Lower lobe of right lung (tissue), 2 donors: ENCODE measurements around the gene TLR2. TPM values are rescaled to one million over a fixed set of nuclear protein-coding genes. Genes with fewer than 3 reads are reported as not detected.

Experiments
- ATAC-seq, 2 donors: fragments of 200-7000 bp; cut with Tn5 transposase; one replicate each; pipeline ENCODE4 v1.9.1; 2020 to 2022; ENCODE audit warnings: mild to moderate bottlenecking in 2 of 2, moderate library complexity in 2 of 2
- DNase-seq: peaks from one replicate; pipeline ENCODE4 v3.0.0-alpha.2; 2020
- H3K27ac ChIP-seq: fragments of 200-600 bp; one replicate; pipeline ENCODE4 v1.8.0; 2022
- H3K27me3 ChIP-seq: fragments of 200-600 bp; one replicate; pipeline ENCODE4 v1.8.0; 2022; ENCODE audit warnings: low read depth
- H3K36me3 ChIP-seq: fragments of 200-600 bp; one replicate; pipeline ENCODE4 v1.8.0; 2022; ENCODE audit warnings: mild to moderate bottlenecking
- H3K4me1 ChIP-seq: fragments of 200-600 bp; one replicate; pipeline ENCODE4 v1.8.0; 2022
- H3K4me3 ChIP-seq: fragments of 200-600 bp; one replicate; pipeline ENCODE4 v1.8.0; 2022; ENCODE audit warnings: mild to moderate bottlenecking
- H3K9me3 ChIP-seq: fragments of 200-600 bp; one replicate; pipeline ENCODE4 v1.8.0; 2022
- intact Hi-C: fragments of 100-400 bp; cut with DNase I; formaldehyde crosslinking; loops from one replicate; pipeline ENCODE4 v1.11.0; 2022
- total RNA-seq: library from RNA; stranded (reverse); fragmentation: NEBNext Ultra II Directional; extraction: Animal tissue kit (Norgen Biotek cat#: 25700); gene quantifications from one replicate; pipeline ENCODE4 v1.2.1, GENCODE V29; 2021
- TF ChIP-seq, protein P1 (sequence below): fragments of 200-600 bp; IDR thresholded peaks from one replicate; pipeline ENCODE4 v1.8.0; 2022; ENCODE audit warnings: antibody characterized with exemption, mild to moderate bottlenecking
- donor health status: DM: no; HTN: yes; CAD: no; lungs with severe emphysema.

The TLR2 gene
- total RNA-seq, 1 donor from 2014 or later, result 102 TPM

DNA sequence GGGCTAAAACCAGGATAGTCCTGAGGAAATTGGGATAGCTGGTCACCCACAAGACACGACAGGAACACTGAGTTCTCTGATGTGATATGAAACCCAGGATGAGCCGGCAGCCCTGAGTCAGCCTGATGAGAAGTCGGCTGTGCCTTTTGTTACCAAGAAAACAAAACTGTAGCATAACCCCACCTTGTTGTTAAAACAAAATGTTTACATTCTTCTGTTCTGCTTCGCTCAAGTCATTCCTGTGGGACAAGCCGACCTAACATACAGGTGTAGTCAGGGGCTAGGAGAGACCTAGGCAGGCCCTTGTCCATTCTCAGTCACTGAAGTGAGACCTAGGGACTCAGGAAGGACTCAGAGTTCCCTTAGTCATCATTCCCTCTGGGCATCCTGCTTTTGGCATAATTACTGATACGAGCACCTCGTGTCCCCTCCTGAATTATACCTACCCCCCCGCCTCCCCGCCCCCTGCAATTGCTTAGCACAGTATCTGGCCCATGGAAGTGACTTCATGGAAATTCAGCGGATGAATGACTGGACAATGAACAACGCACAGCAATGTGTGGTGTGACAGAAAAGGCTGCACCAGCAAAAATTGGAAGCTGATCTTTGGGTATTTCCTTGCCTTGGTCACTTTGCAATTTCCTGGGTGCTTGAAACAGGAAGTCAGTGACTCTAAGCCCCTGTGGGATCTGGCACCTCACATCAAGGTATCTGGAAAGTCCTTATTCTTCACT is 31.9 kb upstream of the TLR2 start:
- intact Hi-C loops, result no loop called here
- ATAC-seq (peak; percentile 39 to 56), DNase-seq (no peak)
- Histone ChIP-seq H3K36me3 (no peaks in the 10 kb centered on the region), H3K4me3 (no peak overlapping the region), H3K9me3 (no peaks in the 10 kb centered on the region), H3K4me1 (peaks cover 41% of the 10 kb centered on the region), H3K27me3 (no peaks in the 10 kb centered on the region), H3K27ac (peak overlapping the region; percentile 78)
- TF ChIP-seq, protein P1, sequence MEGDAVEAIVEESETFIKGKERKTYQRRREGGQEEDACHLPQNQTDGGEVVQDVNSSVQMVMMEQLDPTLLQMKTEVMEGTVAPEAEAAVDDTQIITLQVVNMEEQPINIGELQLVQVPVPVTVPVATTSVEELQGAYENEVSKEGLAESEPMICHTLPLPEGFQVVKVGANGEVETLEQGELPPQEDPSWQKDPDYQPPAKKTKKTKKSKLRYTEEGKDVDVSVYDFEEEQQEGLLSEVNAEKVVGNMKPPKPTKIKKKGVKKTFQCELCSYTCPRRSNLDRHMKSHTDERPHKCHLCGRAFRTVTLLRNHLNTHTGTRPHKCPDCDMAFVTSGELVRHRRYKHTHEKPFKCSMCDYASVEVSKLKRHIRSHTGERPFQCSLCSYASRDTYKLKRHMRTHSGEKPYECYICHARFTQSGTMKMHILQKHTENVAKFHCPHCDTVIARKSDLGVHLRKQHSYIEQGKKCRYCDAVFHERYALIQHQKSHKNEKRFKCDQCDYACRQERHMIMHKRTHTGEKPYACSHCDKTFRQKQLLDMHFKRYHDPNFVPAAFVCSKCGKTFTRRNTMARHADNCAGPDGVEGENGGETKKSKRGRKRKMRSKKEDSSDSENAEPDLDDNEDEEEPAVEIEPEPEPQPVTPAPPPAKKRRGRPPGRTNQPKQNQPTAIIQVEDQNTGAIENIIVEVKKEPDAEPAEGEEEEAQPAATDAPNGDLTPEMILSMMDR, result no peak

DNA sequence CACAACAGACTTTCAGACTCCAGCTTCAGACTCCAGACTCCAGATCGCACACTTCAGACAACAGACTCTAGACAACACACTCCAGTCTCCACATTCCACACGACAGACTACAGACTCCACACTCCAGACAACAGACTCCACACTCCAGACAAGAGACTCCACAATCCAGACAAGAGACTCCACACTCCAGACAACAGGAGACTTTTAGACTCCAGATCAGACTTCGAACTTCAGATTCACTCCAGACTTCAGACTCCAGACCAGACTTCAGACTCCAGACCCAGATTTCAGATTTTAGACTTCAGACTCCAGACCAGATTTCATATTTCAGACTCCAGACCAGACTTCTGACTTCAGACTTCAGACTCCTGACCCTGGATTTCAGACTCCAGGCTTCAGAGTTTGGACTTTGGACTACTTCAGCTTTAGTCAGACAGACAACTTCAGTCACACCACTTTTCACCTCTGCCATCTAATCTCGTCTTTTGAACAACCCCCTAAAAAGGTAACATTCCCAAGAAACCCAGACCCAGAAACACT is 29.0 kb upstream of the TLR2 start:
- H3K4me3 ChIP-seq, result no peak overlapping the region
- no peaks in the 10 kb centered on the region for H3K27me3 ChIP-seq
- TF ChIP-seq, protein P1, result no peak
- DNase-seq, result no peak
- H3K4me1 ChIP-seq, result peaks cover 46% of the 10 kb centered on the region
- H3K36me3 ChIP-seq, result no peaks in the 10 kb centered on the region
- intact Hi-C loops, result no loop called here
- peak overlapping the region; percentile 70 for H3K27ac ChIP-seq
- ATAC-seq, result no peak
- no peaks in the 10 kb centered on the region for H3K9me3 ChIP-seq

DNA sequence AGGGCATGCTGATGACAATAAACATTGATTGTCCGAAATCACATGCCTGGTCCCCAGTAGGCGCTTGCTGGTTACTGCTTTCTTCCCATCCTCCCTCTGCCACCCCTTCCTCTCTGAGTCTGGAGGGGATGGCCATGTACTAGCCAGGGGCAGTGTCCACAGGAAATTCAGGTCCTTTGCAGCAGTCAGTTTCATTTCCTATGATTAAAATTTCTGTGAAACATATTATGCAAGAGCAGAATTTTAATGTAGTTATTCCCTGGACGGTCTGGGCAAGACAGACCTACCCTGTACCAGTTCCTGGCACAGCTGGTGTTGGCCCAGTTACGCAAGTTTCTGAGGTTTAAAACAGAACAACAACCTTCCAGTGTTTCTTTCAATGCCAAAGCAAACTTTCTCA is 28.2 kb upstream of the TLR2 start:
- intact Hi-C loops, result no loop called here
- no peaks in the 10 kb centered on the region for H3K9me3 ChIP-seq
- H3K27ac ChIP-seq, result peak overlapping the region; percentile 70
- ATAC-seq (peak; percentile 75 to 83), DNase-seq (peak; percentile 74)
- H3K4me1 ChIP-seq, result peaks cover 50% of the 10 kb centered on the region
- no peak overlapping the region for H3K4me3 ChIP-seq
- TF ChIP-seq, protein P1, result no peak
- no peaks in the 10 kb centered on the region for H3K36me3 ChIP-seq
- H3K27me3 ChIP-seq, result no peaks in the 10 kb centered on the region

DNA sequence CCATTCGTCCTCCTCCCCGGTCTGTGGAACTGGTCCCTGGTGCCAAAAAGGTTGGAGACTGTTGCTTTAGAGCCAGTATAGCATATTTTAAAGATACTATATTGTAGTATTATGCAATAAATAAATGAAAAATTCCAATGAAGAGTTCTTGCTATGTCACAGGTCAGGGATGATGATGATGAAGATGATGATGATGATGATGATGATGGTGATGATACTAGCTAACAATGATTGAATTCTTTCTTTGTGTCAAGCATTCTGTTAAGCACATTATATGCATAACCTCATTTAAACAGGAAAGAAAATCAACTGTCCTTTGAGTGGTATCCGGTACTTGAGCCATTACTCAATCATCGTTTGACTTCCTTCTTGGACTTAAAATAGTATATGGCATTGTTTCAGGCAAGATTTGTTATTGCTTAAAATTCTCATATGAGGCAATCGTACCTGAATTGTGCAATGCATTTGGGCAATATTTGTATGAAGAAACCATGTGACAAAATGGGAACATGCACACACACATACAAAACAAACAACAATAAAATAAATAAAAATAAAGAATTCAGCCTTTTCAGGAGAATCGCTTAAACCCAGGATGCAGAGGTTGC is 22.8 kb upstream of the TLR2 start:
- H3K4me1 ChIP-seq, result peaks cover 33% of the 10 kb centered on the region
- H3K9me3 ChIP-seq, result peaks cover 4% of the 10 kb centered on the region
- H3K36me3 ChIP-seq, result no peaks in the 10 kb centered on the region
- TF ChIP-seq, protein P1, result no peak
- H3K27me3 ChIP-seq, result no peaks in the 10 kb centered on the region
- DNase-seq (no peak), ATAC-seq (peak; percentile 82 to 84)
- no peak overlapping the region for H3K4me3 ChIP-seq
- intact Hi-C loops, result no loop called here
- peak overlapping the region; percentile 66 for H3K27ac ChIP-seq

DNA sequence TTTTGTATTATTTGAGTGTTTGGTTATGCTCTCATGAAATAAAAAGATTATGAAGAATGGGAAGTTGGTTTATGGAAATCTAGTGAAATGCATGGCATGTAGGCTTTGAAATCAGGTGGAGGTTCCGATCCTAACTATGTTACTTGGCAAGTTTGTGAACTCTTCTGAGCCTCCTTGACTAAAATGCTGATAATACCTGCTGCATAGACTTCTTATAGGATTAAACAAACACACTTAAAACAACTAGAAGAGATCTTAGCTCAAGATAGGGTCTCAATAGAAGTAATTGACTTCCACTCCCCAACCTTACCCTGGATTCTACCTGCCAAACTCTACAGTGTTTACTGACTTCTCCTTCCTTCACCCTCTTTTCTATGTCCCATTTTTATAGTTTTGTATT is 22.2 kb upstream of the TLR2 start:
- TF ChIP-seq, protein P1, result no peak
- H3K4me1 ChIP-seq, result peaks cover 27% of the 10 kb centered on the region
- H3K36me3 ChIP-seq, result no peaks in the 10 kb centered on the region
- intact Hi-C loops, result no loop called here
- peaks cover 4% of the 10 kb centered on the region for H3K9me3 ChIP-seq
- DNase-seq (no peak), ATAC-seq (peak; percentile 84 to 85)
- H3K27me3 ChIP-seq, result no peaks in the 10 kb centered on the region
- peak overlapping the region; percentile 47 for H3K27ac ChIP-seq
- no peak overlapping the region for H3K4me3 ChIP-seq
